Lower leg skin (tissue), 4 donors: ENCODE results near the gene CHD1. TPM values are rescaled to one million over a fixed set of nuclear protein-coding genes. Genes with fewer than 3 reads are reported as not detected.

ENCODE experiments used
- DNase-seq, 2 donors: peaks; one replicate each; pipeline ENCODE4 v3.0.0-alpha.2; 2019; ENCODE audit warnings: low spot score in 2 of 2
- H3K4me3 ChIP-seq: fragments of 200-600 bp; sonication (generic); 2 replicates; pipeline ENCODE4 v1.5.1; 2017; ENCODE audit warnings: mild to moderate bottlenecking, low read depth; ENCODE audit not compliant: poor library complexity, severe bottlenecking
- POLR2A ChIP-seq, 2 donors: fragments of 450-650 bp; IDR thresholded peaks; one replicate each; pipeline ENCODE4 v1.6.1; 2016 to 2017; ENCODE audit warnings: antibody characterized with exemption in 2 of 2, mild to moderate bottlenecking in 1 of 2, moderate library complexity in 1 of 2
- WGBS, 2 donors: methylation state at CpG; one replicate each; pipeline ENCODE4 v1.1.5; 2018; 5-methylcytosine and 5-hydroxymethylcytosine counted together
- intact Hi-C: fragments of 100-400 bp; cut with DNase I; formaldehyde crosslinking; loops from one replicate; pipeline ENCODE4 v1.15.0; 2023; ENCODE audit warnings: low total_unique reads
- total RNA-seq, 4 donors: library from RNA; depleted of rRNA; stranded (reverse); fragments of >200 nt; gene quantifications; one replicate each; pipeline ENCODE4 v1.1.0, GENCODE V29; 2016
- TF ChIP-seq, protein P1 (sequence below), 3 donors: fragments of 450-650 bp; IDR thresholded peaks; one replicate each; pipeline ENCODE4 v1.5.1; 2016; ENCODE audit warnings: antibody characterized with exemption in 3 of 3, mild to moderate bottlenecking in 3 of 3, moderate library complexity in 2 of 3

CHD1 gene
- total RNA-seq, 4 donors from 2014 or later: 40.8 to 46.8 (median 43.2) TPM

DNA sequence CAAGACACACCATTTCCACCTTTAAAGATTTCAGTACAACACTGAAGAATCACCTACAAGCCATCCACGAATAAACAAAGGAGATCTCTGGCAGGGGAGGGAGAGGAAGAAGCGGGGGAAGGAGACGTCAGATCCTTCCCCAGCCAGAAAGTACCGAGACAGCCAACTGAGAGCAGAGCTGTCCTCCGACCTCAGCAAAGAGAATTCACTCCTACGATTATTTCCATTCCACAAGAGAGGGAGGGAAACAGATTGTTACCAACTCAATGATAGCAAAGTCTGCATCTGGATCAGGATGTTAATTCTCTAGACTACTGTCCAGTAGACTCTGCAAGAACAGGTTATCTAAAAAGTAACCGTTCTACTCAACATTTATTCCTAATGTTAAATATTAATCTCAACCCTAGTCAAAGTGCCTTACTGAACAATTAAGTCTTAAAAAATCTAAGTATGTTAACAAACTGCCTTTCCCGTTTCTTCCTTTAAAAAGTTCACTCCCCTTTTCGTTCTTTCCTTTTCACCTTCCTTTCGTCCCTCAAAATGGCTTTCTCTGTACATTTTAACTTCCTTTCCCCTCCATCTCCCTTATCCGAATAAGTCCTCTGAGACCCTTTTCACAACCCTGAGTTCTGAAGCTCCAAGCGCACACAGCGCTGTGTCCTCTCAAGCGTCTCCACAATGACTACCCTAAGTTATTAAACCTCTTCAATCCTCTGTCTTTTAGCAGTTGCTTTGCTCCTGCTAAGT lies 1.4 kb downstream of the CHD1 start:
- H3K4me3 ChIP-seq: peak overlapping the region; percentile 93
- intact Hi-C loops: loop anchor here (5.0 kb wide), 1 partner anchor 155 kb away; the partner anchor contains the start of gene RGMB
- peak in 1 of 2 donors; percentile 53 for DNase-seq
- whole genome bisulfite sequencing, 2 donors: 1 to 2% methylated on average over 14 of the region's 14 CpGs
- no peak for TF ChIP-seq POLR2A (IDR thresholded peaks at IDR 0.05)
- TF ChIP-seq, protein P1, sequence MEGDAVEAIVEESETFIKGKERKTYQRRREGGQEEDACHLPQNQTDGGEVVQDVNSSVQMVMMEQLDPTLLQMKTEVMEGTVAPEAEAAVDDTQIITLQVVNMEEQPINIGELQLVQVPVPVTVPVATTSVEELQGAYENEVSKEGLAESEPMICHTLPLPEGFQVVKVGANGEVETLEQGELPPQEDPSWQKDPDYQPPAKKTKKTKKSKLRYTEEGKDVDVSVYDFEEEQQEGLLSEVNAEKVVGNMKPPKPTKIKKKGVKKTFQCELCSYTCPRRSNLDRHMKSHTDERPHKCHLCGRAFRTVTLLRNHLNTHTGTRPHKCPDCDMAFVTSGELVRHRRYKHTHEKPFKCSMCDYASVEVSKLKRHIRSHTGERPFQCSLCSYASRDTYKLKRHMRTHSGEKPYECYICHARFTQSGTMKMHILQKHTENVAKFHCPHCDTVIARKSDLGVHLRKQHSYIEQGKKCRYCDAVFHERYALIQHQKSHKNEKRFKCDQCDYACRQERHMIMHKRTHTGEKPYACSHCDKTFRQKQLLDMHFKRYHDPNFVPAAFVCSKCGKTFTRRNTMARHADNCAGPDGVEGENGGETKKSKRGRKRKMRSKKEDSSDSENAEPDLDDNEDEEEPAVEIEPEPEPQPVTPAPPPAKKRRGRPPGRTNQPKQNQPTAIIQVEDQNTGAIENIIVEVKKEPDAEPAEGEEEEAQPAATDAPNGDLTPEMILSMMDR (IDR thresholded peaks at IDR 0.05): no peak

DNA sequence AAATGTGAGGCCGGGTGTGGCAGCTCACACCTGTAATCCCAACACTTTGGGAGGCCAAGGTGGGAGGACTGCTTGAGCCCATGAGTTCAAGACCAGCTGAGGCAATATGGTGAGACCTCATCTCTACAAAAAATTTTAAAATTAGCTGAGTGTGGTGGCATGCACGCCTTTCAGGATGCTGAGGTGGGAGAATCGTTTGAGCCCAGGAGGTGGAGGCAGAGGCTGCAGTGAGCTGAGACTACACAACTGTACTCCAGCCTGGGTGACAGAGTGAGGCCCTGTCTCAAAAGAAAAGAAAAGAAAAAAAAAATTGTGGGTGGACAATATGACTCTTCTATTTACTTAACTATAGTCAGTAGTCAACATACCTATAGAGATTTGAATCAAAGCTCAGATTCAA lies 4.8 kb downstream of the CHD1 start:
- intact Hi-C loops: no loop called here
- 82% methylated on average over 3 of the region's 3 CpGs for WGBS, 2 donors
- no peak overlapping the region for H3K4me3 ChIP-seq
- DNase-seq: no peak
- no peak for TF ChIP-seq POLR2A (IDR thresholded peaks at IDR 0.05)
- TF ChIP-seq, protein P1 (IDR thresholded peaks at IDR 0.05): no peak

DNA sequence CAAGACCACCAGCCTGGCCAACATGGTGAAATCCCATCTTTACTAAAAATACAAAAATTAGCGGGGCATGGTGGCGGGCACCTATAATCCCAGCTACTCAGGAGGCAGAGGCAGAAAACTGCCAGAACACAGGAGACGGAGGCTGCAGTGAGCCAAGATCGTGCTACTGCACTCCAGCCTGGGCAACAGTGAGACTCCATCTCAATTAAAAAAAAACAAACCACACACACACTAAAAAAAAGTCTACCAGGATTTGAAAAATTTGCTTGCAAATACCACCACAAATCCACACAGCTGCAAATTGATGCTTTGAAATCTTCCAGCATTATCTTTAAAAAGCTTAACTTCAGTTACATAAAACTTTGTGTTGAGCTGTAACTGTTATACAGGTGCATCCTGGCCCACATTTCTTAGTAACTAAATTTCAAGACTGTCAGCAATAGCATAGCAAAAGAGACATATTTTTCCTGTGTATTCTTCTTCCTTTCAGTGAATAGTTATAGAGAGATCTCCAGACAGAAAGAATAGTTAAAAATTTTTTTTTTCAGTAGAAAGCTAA lies 6.8 kb downstream of the CHD1 start:
- intact Hi-C loops: no loop called here
- DNase-seq: no peak
- no peak overlapping the region for H3K4me3 ChIP-seq
- TF ChIP-seq POLR2A (IDR thresholded peaks at IDR 0.05): no peak
- TF ChIP-seq, protein P1 (IDR thresholded peaks at IDR 0.05): no peak
- WGBS, 2 donors: 93 to 95% methylated on average over 4 of the region's 4 CpGs

DNA sequence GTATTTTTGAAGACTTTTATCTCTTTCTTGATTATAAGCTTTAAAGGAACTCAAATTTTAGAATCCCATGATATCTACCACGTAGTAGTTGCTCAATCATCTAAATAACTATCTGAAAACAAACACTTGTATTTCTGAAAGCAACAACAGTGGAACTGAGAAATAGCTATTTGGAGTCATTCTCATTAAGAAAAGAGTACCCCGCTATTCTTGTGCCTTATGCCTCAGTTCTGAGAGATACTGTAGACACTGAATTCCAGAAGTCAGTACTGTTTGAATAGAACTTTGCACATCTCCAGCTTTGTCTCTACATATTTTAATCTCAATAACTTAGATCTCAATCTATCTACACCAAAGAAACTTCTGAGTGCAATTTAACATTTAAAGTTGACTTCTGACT lies 11.4 kb downstream of the CHD1 start:
- WGBS, 2 donors: 80 to 87% methylated on average over 2 of the region's 2 CpGs
- TF ChIP-seq, protein P1 (IDR thresholded peaks at IDR 0.05): no peak
- TF ChIP-seq POLR2A (IDR thresholded peaks at IDR 0.05): no peak
- intact Hi-C loops: no loop called here
- DNase-seq: no peak
- no peak overlapping the region for H3K4me3 ChIP-seq

DNA sequence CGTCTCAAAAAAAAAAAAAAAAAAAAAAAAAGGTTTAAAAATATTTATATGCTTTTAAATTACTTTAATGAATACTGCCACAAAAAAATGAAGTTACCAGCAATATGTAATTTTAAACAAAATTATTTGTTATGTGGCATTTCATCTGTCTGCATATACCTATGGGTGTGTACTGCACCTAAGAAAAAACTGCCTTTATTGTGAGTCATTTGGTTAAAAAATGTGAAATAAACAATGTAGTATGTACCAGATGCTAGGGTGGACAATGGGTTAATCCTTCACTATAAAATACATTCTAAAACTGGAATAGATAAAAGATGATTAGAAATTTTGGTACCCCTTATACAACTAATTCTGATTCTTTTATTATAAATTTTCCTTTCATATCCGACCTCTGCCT lies 12.3 kb downstream of the CHD1 start:
- intact Hi-C loops: no loop called here
- no peak for TF ChIP-seq POLR2A (IDR thresholded peaks at IDR 0.05)
- TF ChIP-seq, protein P1 (IDR thresholded peaks at IDR 0.05): no peak
- DNase-seq: no peak
- WGBS, 2 donors: 60 to 76% methylated on average over 2 of the region's 2 CpGs
- H3K4me3 ChIP-seq: no peak overlapping the region
